GM23338 (cell line): Measurements from ENCODE around the gene FLYWCH1. TPM values are rescaled to one million over a fixed set of nuclear protein-coding genes. Genes with fewer than 3 reads are reported as not detected.

Experiments
- ATAC-seq: fragments of 200-7000 bp; cut with Tn5 transposase; 3 replicates; pipeline ENCODE4 v1.9.1; 2020
- DNase-seq: peaks from one replicate; pipeline ENCODE4 v3.0.0-alpha.2; 2015; ENCODE audit warnings: low spot score
- H2AFZ ChIP-seq: fragments of 200-600 bp; sonication (generic); 2 replicates; pipeline ENCODE4 v1.8.0; 2016; ENCODE audit warnings: antibody characterized with exemption, mild to moderate bottlenecking, moderate library complexity
- H3F3A ChIP-seq: fragments of 200-600 bp; sonication (generic); replicated peaks from 2 replicates; pipeline ENCODE4 v1.8.0; 2017; ENCODE audit warnings: antibody characterized with exemption, mixed run types, low read depth
- H3K27ac ChIP-seq: fragments of 200-600 bp; sonication (generic); 2 replicates; pipeline ENCODE4 v1.6.1; 2016; ENCODE audit warnings: low read depth
- H3K27me3 ChIP-seq: fragments of 200-600 bp; sonication (generic); 2 replicates; pipeline ENCODE4 v1.8.0; 2016; ENCODE audit warnings: mild to moderate bottlenecking, mixed run types, moderate library complexity; ENCODE audit not compliant: insufficient read depth
- H3K36me3 ChIP-seq: fragments of 200-600 bp; sonication (generic); 2 replicates; pipeline ENCODE4 v1.8.0; 2016; ENCODE audit warnings: mild to moderate bottlenecking; ENCODE audit not compliant: insufficient read depth
- H3K4me1 ChIP-seq: fragments of 200-600 bp; sonication (generic); 2 replicates; pipeline ENCODE4 v1.8.0; 2016; ENCODE audit warnings: mild to moderate bottlenecking, moderate library complexity; ENCODE audit not compliant: insufficient read depth
- H3K4me2 ChIP-seq: fragments of 200-600 bp; sonication (generic); 2 replicates; pipeline ENCODE4 v1.7.1; 2017; ENCODE audit warnings: mixed run types
- H3K4me3 ChIP-seq: fragments of 200-600 bp; sonication (generic); 2 replicates; pipeline ENCODE4 v1.6.1; 2016; ENCODE audit warnings: mixed run types
- H3K79me2 ChIP-seq: fragments of 200-600 bp; sonication (generic); replicated peaks from 2 replicates; pipeline ENCODE4 v1.8.0; 2017; ENCODE audit warnings: mild to moderate bottlenecking; ENCODE audit not compliant: insufficient read depth
- H3K9me2 ChIP-seq: fragments of 200-600 bp; sonication (generic); 2 replicates; pipeline ENCODE4 v1.8.0; 2017; ENCODE audit not compliant: insufficient read depth
- H4K20me1 ChIP-seq: fragments of 200-600 bp; sonication (generic); replicated peaks from 2 replicates; pipeline ENCODE4 v1.8.0; 2017; ENCODE audit warnings: mild to moderate bottlenecking; ENCODE audit not compliant: insufficient read depth
- H3K27ac Mint-ChIP-seq: 2 replicates; pipeline ENCODE4 v1.8.0; 2020; ENCODE audit warnings: inconsistent platforms, mild to moderate bottlenecking, moderate library complexity, mixed read lengths
- H3K27me3 Mint-ChIP-seq: 3 replicates; pipeline ENCODE4 v1.8.0; 2022; ENCODE audit warnings: low read depth, mild to moderate bottlenecking, moderate library complexity, mixed read lengths, inconsistent platforms; ENCODE audit not compliant: insufficient read depth, poor library complexity
- H3K36me3 Mint-ChIP-seq: 3 replicates; pipeline ENCODE4 v1.8.0; 2021; ENCODE audit warnings: low read depth, mild to moderate bottlenecking, inconsistent platforms, moderate library complexity, mixed read lengths
- H3K4me1 Mint-ChIP-seq: 3 replicates; pipeline ENCODE4 v1.8.0; 2020; ENCODE audit warnings: mild to moderate bottlenecking, inconsistent platforms, mixed read lengths
- H3K4me3 Mint-ChIP-seq: 3 replicates; pipeline ENCODE4 v1.8.0; 2021; ENCODE audit warnings: moderate library complexity, mild to moderate bottlenecking, inconsistent platforms, mixed read lengths
- H3K9me3 Mint-ChIP-seq: 3 replicates; pipeline ENCODE4 v1.8.0; 2020; ENCODE audit warnings: moderate library complexity, mild to moderate bottlenecking, inconsistent platforms, mixed read lengths
- EZH2 ChIP-seq: fragments of 200-600 bp; sonication (generic); IDR thresholded peaks from one replicate; pipeline ENCODE4 v1.8.0; 2017; ENCODE audit warnings: antibody characterized with exemption, mild to moderate bottlenecking, low read depth; ENCODE audit not compliant: unreplicated experiment
- EZH2phosphoT487 ChIP-seq: fragments of 200-600 bp; sonication (generic); IDR thresholded peaks from one replicate; pipeline ENCODE4 v1.8.1; 2018; ENCODE audit warnings: antibody characterized with exemption; ENCODE audit not compliant: unreplicated experiment
- JUNB ChIP-seq: IDR thresholded peaks from one replicate; pipeline ENCODE4 v1.6.1; 2016; ENCODE audit warnings: antibody characterized with exemption; ENCODE audit not compliant: unreplicated experiment
- POLR2AphosphoS5 ChIP-seq: IDR thresholded peaks from 2 replicates; pipeline ENCODE4 v1.6.1; 2016; ENCODE audit warnings: antibody characterized with exemption, low read depth
- STAT1 ChIP-seq: IDR thresholded peaks from one replicate; pipeline ENCODE4 v1.6.1; 2016; ENCODE audit warnings: antibody characterized with exemption; ENCODE audit not compliant: unreplicated experiment
- ZNF331 ChIP-seq: fragments of 250-450 bp; sonication (Bioruptor Pico); IDR thresholded peaks from 2 replicates; pipeline ENCODE4 v1.5.0; 2020; ENCODE audit warnings: low read depth, mild to moderate bottlenecking, moderate library complexity
- polyA plus RNA-seq: library from polyadenylated mRNA; unstranded; fragments of >200 nt; fragmentation: Nextera tagmentation; extraction: Ambion mirVana; gene quantifications from 2 replicates; pipeline ENCODE4 v1.2.1, GENCODE V29; 2016
- total RNA-seq: library from RNA; depleted of rRNA; stranded (reverse); fragments of >200 nt; shearing (Covaris generic); gene quantifications from 2 replicates; pipeline ENCODE4 v1.2.3, GENCODE V29; 2014
- TF ChIP-seq, protein P1 (sequence below): IDR thresholded peaks from one replicate; pipeline ENCODE4 v1.6.1; 2018; ENCODE audit warnings: antibody characterized with exemption; ENCODE audit not compliant: unreplicated experiment

FLYWCH1 gene
- total and polyA plus RNA-seq, 2 experiments from 2014 or later, result 6.0 to 29.3 TPM

DNA sequence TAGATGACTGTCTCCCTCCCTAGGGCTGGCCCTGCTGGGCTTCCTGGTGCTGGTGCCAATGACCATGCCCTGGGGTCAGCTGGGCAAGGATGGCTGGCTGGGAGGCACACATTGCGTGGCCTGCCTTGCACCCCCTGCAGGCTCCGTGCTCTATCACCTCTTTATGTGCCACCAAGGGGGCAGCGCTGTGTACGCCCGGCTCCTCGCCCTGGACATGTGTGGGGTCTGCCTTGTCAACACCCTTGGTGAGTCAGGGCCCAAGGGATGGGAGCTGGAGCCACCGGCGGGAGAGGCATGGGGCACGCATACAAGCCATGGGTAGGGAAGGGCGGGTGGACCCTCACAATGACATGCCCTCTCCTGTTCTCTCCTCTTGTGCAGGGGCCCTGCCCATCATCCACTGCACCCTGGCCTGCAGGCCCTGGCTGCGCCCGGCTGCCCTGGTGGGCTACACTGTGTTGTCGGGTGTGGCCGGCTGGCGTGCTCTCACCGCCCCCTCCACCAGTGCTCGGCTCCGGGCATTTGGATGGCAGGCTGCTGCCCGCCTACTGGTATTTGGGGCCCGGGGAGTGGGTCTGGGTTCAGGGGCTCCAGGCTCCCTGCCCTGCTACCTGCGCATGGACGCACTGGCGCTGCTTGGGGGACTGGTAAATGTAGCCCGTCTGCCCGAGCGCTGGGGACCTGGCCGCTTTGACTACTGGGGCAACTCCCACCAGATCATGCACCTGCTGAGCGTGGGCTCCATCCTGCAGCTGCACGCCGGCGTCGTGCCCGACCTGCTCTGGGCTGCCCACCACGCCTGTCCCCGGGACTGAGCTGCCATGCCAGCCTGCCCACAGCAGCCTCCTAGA is 59.6 kb downstream of the FLYWCH1 start (continued):
- TF ChIP-seq EZH2phosphoT487 (no peak), JUNB (no peak), ZNF331 (CRISPR knock-in tag) (no peak), EZH2 (no peak)

DNA sequence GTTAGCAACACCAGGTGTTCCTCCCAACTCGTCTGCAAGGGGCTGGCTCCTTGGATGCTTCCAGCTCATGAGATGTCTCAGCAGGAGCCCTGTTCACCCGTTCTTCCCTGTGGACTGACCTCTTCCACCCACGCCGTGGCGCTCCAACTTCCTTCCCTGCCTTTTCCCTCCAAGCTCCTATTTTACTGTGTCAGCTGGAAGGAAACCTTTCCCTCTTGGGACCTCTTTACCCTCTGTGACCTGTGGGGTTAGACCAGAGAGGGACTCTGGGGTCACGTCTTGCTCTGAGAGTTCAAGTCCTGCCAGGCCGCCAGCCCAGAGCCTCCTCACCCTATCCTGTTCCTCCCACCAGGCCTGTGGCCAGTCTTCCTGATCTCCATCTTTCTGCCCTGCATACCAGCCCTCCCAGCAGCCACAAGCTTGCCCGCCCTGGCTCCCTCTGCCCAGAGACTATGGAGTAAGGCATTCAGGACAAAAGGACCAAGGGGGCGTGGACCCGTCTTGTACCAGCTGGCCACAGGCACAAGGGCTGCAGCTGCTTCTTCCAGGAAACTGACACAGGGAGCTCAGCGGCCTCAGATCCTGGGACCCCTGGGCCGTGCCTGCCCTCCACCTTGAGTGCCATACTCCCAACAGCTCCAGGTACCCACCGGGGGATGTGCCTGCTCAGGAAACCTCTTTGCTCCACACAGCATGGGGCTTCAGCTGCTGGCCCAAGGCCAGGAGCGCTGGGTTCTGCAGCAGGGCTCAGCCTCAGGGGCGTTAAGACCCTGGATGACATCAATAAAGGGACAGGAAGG is 60.5 kb downstream of the FLYWCH1 start:
- H3K4me3 Mint-ChIP-seq, result peak overlapping the region; percentile 20; the same call in 1 of the 3 replicates
- H3K36me3 ChIP-seq, result no peaks in the 10 kb centered on the region
- H3K79me2 ChIP-seq, result no peaks in the 10 kb centered on the region
- H3K27ac ChIP-seq, result no peak overlapping the region
- H3K4me2 ChIP-seq, result no peak overlapping the region
- no peaks in the 10 kb centered on the region for H3K9me3 Mint-ChIP-seq
- H3K4me1 ChIP-seq, result peaks cover 13% of the 10 kb centered on the region; the same call in 1 of the 2 replicates
- DNase-seq (no peak), ATAC-seq (no peak)
- H3K27me3 ChIP-seq, result peaks cover 15% of the 10 kb centered on the region
- H3K9me2 ChIP-seq, result no peaks in the 10 kb centered on the region
- H3F3A ChIP-seq, result peaks cover 27% of the 10 kb centered on the region
- H2AFZ ChIP-seq, result no peak overlapping the region
- H3K4me1 Mint-ChIP-seq, result peaks cover 24% of the 10 kb centered on the region
- H3K4me3 ChIP-seq, result no peak overlapping the region
- H3K27ac Mint-ChIP-seq, result no peak overlapping the region
- peaks cover 33% of the 10 kb centered on the region for H3K27me3 Mint-ChIP-seq
- H4K20me1 ChIP-seq, result peaks cover 13% of the 10 kb centered on the region
- no peak for TF ChIP-seq STAT1
- no peak for TF ChIP-seq EZH2phosphoT487
- TF ChIP-seq JUNB, result no peak
- TF ChIP-seq ZNF331 (CRISPR knock-in tag), result no peak
- TF ChIP-seq POLR2AphosphoS5, result no peak
- TF ChIP-seq, protein P1, sequence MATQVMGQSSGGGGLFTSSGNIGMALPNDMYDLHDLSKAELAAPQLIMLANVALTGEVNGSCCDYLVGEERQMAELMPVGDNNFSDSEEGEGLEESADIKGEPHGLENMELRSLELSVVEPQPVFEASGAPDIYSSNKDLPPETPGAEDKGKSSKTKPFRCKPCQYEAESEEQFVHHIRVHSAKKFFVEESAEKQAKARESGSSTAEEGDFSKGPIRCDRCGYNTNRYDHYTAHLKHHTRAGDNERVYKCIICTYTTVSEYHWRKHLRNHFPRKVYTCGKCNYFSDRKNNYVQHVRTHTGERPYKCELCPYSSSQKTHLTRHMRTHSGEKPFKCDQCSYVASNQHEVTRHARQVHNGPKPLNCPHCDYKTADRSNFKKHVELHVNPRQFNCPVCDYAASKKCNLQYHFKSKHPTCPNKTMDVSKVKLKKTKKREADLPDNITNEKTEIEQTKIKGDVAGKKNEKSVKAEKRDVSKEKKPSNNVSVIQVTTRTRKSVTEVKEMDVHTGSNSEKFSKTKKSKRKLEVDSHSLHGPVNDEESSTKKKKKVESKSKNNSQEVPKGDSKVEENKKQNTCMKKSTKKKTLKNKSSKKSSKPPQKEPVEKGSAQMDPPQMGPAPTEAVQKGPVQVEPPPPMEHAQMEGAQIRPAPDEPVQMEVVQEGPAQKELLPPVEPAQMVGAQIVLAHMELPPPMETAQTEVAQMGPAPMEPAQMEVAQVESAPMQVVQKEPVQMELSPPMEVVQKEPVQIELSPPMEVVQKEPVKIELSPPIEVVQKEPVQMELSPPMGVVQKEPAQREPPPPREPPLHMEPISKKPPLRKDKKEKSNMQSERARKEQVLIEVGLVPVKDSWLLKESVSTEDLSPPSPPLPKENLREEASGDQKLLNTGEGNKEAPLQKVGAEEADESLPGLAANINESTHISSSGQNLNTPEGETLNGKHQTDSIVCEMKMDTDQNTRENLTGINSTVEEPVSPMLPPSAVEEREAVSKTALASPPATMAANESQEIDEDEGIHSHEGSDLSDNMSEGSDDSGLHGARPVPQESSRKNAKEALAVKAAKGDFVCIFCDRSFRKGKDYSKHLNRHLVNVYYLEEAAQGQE, result no peak
- no peak for TF ChIP-seq EZH2
- peaks cover 33% of the 10 kb centered on the region for H3K36me3 Mint-ChIP-seq
